Hepatocyte (in vitro differentiated cells): Measurements from ENCODE around the gene SYNGR2.

Source experiments
- EZH2 ChIP-seq: fragments of 200-600 bp; sonication (generic); IDR thresholded peaks from 2 replicates; pipeline ENCODE4 v1.6.1; 2016; ENCODE audit warnings: antibody characterized with exemption, mild to moderate bottlenecking, borderline replicate concordance
- EZH2phosphoT487 ChIP-seq: fragments of 200-600 bp; sonication (generic); IDR thresholded peaks from one replicate; pipeline ENCODE4 v1.6.1; 2018; ENCODE audit warnings: antibody characterized with exemption, mild to moderate bottlenecking, low read depth, moderate library complexity; ENCODE audit not compliant: unreplicated experiment, severe bottlenecking
- TF ChIP-seq, protein P1 (sequence below): fragments of 200-600 bp; sonication (generic); IDR thresholded peaks from 2 replicates; pipeline ENCODE4 v1.5.1; 2016; ENCODE audit warnings: antibody characterized with exemption, mild to moderate bottlenecking; ENCODE audit not compliant: poor library complexity

DNA sequence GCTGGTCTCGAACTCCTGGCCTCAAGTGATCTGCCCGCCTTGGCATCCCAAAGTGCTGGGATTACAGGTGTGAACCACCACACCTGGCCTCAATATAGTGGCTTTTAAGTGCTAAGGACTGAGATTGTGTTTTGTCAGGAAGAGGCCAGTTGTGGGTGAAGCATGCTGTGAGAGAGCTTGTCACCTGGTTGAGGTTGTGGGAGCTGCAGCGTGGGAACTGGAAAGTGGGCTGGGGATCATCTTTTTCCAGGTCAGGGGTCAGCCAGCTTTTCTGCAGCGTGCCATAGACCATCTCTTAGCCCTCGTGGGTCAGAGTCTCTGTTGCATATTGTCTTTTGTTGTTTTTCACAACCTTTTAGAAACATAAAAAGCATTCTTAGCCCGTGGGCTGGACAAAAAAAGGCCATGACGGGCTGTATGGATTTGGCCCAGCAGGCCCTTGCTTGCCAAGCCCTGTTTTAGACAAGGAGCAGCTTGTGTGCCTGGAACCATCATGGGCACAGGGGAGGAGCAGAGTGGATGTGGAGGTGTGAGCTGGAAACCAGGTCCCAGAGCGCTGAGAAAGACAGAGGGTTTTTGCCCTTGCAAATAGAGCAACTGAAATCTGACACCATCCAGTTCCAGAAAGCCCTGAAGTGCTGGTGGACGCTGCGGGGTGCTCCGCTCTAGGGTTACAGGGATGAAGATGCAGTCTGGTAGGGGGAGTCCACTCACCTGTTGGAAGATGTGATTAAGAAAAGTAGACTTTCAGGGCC, 51.2 kb downstream of the SYNGR2 start:
- TF ChIP-seq, protein P1, sequence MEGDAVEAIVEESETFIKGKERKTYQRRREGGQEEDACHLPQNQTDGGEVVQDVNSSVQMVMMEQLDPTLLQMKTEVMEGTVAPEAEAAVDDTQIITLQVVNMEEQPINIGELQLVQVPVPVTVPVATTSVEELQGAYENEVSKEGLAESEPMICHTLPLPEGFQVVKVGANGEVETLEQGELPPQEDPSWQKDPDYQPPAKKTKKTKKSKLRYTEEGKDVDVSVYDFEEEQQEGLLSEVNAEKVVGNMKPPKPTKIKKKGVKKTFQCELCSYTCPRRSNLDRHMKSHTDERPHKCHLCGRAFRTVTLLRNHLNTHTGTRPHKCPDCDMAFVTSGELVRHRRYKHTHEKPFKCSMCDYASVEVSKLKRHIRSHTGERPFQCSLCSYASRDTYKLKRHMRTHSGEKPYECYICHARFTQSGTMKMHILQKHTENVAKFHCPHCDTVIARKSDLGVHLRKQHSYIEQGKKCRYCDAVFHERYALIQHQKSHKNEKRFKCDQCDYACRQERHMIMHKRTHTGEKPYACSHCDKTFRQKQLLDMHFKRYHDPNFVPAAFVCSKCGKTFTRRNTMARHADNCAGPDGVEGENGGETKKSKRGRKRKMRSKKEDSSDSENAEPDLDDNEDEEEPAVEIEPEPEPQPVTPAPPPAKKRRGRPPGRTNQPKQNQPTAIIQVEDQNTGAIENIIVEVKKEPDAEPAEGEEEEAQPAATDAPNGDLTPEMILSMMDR, result no peak
- TF ChIP-seq EZH2phosphoT487 (no peak), EZH2 (no peak)
